NOMO-1 (cell line): ENCODE results near the gene GRK4.
"Not testable (repeated sequence)": the region's sequence is repeated elsewhere in the genome, so short reads cannot be mapped to it uniquely, and the experiment has no call there.

Experiments
- DNase-seq, 2 experiments: peaks; one replicate each; lab custom pipeline; 2025; ENCODE audit not compliant: unreplicated experiment in 2 of 2; lab: John Stamatoyannopoulos, UW

Gene GRK4

GRCh38 chr4:3035249-3035648 is 71.9 kb downstream of the GRK4 start:
- DNase-seq = no peak

- DNase-seq = no peak
These were observed 72.3 kb downstream of the GRK4 start for GRCh38 chr4:3035674-3036073.

GRCh38 chr4:3036131-3036952 is 73.0 kb downstream of the GRK4 start:
- DNase-seq = no peak

- no peak for DNase-seq
These were observed 74.6 kb downstream of the GRK4 start for GRCh38 chr4:3037957-3038461.

GRCh38 chr4:3039706-3040366 is 76.5 kb downstream of the GRK4 start:
- DNase-seq = no peak

- no peak for DNase-seq
These were observed 77.3 kb downstream of the GRK4 start for GRCh38 chr4:3040452-3041191.

- DNase-seq = peak in 1 of 2 experiments; percentile 5
These were observed 78.1 kb downstream of the GRK4 start for GRCh38 chr4:3041192-3042142.

GRCh38 chr4:3042226-3042625 is 78.9 kb downstream of the GRK4 start:
- DNase-seq = no peak

DNA sequence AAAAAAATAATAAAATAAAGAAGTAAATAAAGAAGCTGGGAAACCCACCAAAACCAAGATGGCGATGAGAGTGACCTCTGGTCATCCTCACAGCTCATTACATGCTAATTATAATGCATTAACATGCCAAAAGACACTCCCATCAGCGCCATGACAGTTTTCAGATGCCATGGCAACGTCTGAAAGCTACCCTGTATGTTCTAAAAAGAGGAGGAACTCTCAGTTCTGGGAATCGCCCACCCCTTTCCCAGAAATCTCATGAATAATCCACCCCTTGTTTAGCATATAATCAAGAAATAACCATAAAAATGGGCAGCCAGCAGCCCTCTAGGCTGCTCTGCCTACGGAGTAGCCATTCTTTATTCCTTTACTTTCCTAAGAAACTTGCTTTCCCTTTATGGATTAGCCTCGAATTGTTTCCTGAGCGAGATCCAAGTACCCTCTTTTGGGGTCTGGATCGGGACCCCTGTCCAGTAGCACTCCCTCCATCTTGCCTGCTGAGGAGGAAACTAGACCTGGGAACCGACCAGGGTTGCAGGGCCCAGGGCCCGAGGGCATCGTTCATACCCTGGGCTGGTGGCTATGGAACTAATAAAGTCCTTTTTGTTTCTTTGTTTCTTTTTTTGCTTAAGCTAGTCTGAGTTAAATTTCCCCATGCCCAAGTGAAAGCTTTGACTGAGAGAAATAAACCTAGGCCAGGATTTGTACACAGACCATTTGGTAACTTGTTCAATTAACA is 80.1 kb downstream of the GRK4 start:
- DNase-seq = no peak

- peak; percentile 49 to 53 for DNase-seq
These were observed 81.8 kb downstream of the GRK4 start for GRCh38 chr4:3044870-3045819.

DNA sequence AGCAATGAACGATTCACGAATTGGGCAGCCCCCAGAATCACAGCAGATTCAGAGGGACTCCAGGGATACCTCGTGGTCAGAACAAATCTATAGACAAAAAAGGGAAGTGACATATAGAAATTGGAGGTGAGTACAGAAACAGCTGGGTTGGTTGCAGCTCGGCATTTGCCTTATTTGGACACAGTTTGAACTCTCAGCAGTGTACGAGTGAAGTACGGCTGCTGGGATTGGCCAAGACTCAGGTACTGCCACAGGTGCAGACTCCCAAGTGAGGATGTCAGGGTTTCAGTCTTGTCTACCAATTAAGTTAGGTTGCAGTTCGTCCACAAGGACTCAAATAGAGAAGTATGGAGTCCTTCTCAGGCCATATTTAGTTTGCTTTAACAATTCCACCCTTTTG is 82.8 kb downstream of the GRK4 start:
- DNase-seq = peak; percentile 45 to 51

DNA sequence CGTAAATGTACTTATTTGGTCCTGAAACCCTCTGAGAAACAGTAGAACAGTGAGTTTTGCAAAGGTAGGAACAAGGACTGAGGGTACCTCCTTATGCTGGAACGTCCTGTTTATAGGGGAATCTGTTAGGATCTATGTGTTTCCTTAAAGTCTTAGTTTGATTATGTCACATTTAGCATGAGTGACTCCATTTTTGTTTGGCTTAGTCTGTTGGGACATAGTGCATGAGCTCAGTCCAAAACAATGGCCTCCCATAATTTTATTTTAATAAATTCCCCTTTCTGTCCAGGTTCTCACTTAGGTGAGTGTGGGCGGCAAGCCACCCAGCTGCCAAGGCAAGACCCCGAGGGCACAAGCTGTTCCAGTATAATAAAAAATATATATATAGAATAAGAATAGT is 83.3 kb downstream of the GRK4 start:
- no peak for DNase-seq

DNA sequence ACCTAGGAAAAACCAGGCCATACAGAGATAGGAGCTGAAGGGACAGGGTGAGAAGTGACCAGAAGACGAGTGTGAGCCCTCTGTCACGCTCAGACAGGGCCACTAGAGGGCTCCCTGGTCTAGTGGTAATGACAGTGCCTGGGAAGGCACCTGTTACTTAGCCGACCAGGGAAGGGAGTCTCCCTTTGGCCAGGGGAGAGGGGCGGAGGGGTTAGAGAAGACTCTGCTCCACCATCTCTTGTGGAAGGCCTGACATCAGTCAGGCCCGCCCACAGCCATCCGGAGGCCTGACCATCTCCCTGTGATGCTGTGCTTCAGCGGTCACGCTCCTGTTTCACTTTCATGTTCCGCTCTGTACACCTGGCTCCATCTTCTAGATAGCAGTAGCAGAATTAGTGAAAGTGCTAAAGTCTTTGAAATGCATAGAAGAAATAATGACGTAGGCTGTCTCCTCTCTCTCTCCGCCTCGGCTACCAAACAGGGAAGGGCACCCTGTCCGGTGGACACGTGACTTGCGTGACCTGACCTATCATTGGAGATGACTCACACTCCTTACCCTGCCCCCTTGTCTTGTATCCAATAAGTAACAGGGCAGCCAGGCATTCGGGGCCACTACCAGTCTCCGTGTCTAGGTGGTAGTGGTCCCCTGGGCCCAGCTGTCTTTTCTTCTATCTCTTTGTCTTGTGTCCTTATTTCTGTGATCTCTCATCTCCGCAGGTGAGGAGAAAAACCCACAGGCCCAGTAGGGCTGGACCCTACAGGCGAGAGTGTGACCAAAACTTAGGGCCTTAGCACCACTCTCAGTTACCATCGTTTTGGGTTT is 84.3 kb downstream of the GRK4 start:
- peak; percentile 22 to 36 for DNase-seq

- DNase-seq = not testable (repeated sequence)
These were observed 87.9 kb downstream of the GRK4 start for GRCh38 chr4:3051141-3051897.

DNA sequence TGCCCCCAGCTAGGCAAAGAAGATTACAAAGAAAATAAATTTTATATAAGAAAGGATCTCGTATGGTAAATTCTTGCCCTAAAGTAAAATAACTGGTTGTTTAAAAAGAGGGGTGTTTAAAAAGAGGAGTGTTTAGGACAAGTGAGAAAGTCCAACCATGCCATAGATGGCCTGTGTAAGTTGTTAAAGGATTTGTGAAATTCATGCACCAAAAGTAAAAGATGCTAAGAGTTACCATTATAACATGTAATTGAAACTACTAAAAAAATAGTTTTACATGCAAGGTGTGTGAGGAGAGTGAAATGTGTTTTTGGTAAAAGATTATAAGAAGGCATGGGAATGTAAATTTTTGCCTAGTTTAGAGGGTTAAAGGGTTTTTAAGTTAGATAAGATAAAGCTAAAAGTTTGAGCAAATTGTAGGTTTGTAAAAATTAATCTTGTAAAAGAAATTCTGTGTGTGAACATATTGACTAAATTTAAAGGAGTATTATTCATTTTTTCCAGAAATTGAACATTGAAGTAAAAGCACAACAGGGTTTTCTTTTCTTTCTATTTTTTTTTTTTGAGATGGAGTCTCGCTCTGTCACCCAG is 90.9 kb downstream of the GRK4 start:
- DNase-seq = no peak

DNA sequence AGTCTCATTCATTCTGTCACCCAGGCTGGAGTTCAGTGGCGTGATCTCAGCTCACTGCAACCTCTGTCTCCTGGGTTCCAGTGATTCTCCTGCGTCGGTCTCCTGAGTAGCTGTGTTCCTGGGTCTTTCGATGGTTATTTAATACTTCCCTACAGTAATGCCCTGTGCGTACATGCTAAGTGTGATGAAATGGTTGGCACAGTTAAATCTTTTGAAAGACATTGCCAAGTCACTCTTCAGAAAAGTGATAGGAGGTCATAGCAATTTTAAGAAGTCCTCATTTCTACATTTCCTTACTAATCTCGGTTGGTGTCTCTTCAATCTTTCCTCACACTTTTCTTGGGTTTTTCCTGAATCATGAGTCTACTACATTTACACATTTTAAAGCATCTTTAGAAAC is 96.6 kb downstream of the GRK4 start:
- DNase-seq = peak in 1 of 2 experiments; percentile 24
